K562 (cell line): ENCODE measurements around the gene DIPK1A. TPM values are rescaled to one million over a fixed set of nuclear protein-coding genes. Genes with fewer than 3 reads are reported as not detected.

Experiments
- ATAC-seq: fragments of 200-7000 bp; cut with Tn5 transposase; 3 replicates; pipeline ENCODE4 v1.9.1; 2020; ENCODE audit warnings: moderate library complexity
- BruUV-seq: library from RNA; stranded (reverse); fragments of 400-500 nt; replicated peaks from 2 replicates; lab custom pipeline; 2021; lab: Mats Ljungman, UMichigan
- CTCF ChIA-PET: fragments of 300-600 bp; formaldehyde crosslinking; extraction: SDS; loops from one replicate; lab custom pipeline; 2021; ENCODE audit warnings: low intra/inter-chr PET ratio; lab: Yijun Ruan, JAX
- POLR2A ChIA-PET: fragments of 300-600, 350-650 bp; sonication (Branson Sonifier 250); formaldehyde crosslinking; extraction: SDS; loops from one replicate; lab custom pipeline; 2021; ENCODE audit warnings: antibody characterized with exemption, inconsistent platforms; lab: Yijun Ruan, JAX
- DNase-seq, 4 experiments: peaks; one replicate each; pipeline versions ENCODE4 v3.0.0 to v3.0.0-alpha.2; 2011 to 2018; ENCODE audit warnings: low spot score in 3 of 4, mixed read lengths in 3 of 4; ENCODE audit errors: extremely low read depth in 1 of 4
- FAIRE-seq: peaks from 2 replicates; lab custom pipeline; 2011; peaks lifted over from hg19 to GRCh38; lab: Jason Lieb, UNC
- H2AFZ ChIP-seq: 2 replicates; pipeline ENCODE4 v1.6.0; 2011; ENCODE audit warnings: low read depth, low read length, control low read depth, inconsistent platforms
- H3K27ac ChIP-seq: fragments of 200-600 bp; 3 replicates; pipeline ENCODE4 v1.8.0; 2011; ENCODE audit warnings: low read depth, mild to moderate bottlenecking, control low read depth, inconsistent platforms, low read length, moderate library complexity, mixed read lengths; ENCODE audit errors: extremely low read depth
- H3K27me3 ChIP-seq, 2 experiments: fragments of 300-600 bp in 1 of 2; 2 replicates in 1 of 2; 3 replicates in 1 of 2; pipeline versions ENCODE4 v1.6.0 to v1.8.0; 2011; ENCODE audit warnings: inconsistent platforms in 2 of 2, low read length in 2 of 2, mild to moderate bottlenecking in 1 of 2, mixed read lengths in 1 of 2, moderate library complexity in 1 of 2; ENCODE audit not compliant: control insufficient read depth in 2 of 2, insufficient read depth in 2 of 2
- H3K36me3 ChIP-seq: fragments of 300-600 bp; 3 replicates; pipeline ENCODE4 v1.8.0; 2011; ENCODE audit warnings: mild to moderate bottlenecking, low read length, inconsistent platforms; ENCODE audit not compliant: control insufficient read depth, insufficient read depth
- H3K4me1 ChIP-seq, 2 experiments: fragments of 200-600 bp in 1 of 2; replicated peaks in 1 of 2; 2 replicates in 1 of 2; 3 replicates in 1 of 2; pipeline versions ENCODE4 v1.5.1 to v1.8.0; 2011; ENCODE audit warnings: inconsistent platforms in 2 of 2, low read length in 2 of 2, mild to moderate bottlenecking in 1 of 2, mixed read lengths in 1 of 2, moderate library complexity in 1 of 2; ENCODE audit not compliant: control insufficient read depth in 2 of 2, insufficient read depth in 2 of 2
- H3K4me2 ChIP-seq: 2 replicates; pipeline ENCODE4 v1.6.1; 2011; ENCODE audit warnings: low read length, control low read depth, inconsistent platforms, mixed read lengths; ENCODE audit not compliant: insufficient read depth
- H3K4me3 ChIP-seq: fragments of 200-600 bp; sonication (generic), shearing (Covaris generic); 2 replicates; pipeline ENCODE4 v1.5.1; 2016; ENCODE audit warnings: control low read depth, inconsistent platforms
- H3K79me2 ChIP-seq: fragments of 200-600 bp; 3 replicates; pipeline ENCODE4 v1.8.0; 2011; ENCODE audit warnings: low read length, inconsistent platforms; ENCODE audit not compliant: control insufficient read depth, insufficient read depth
- H3K9ac ChIP-seq, 2 experiments: 2 replicates each; pipeline versions ENCODE4 v1.6.0 to v1.6.1; 2011; ENCODE audit warnings: low read depth in 2 of 2, low read length in 2 of 2, control low read depth in 1 of 2, inconsistent platforms in 1 of 2, mild to moderate bottlenecking in 1 of 2, mixed read lengths in 1 of 2; ENCODE audit not compliant: insufficient read depth in 1 of 2
- H3K9me1 ChIP-seq: one replicate; pipeline ENCODE4 v1.6.0; 2011; ENCODE audit warnings: inconsistent platforms, mild to moderate bottlenecking, low read length, moderate library complexity; ENCODE audit not compliant: control insufficient read depth, insufficient read depth
- H3K9me3 ChIP-seq: replicated peaks from 2 replicates; pipeline ENCODE4 v1.5.1; 2011; ENCODE audit warnings: low read depth, low read length, inconsistent platforms; ENCODE audit not compliant: control insufficient read depth, insufficient read depth
- H4K20me1 ChIP-seq: replicated peaks from 2 replicates; pipeline ENCODE4 v1.6.1; 2011; ENCODE audit warnings: low read length, inconsistent platforms, mixed read lengths; ENCODE audit not compliant: control insufficient read depth, insufficient read depth
- CBFA2T3 ChIP-seq: fragments of 450-650 bp; IDR thresholded peaks from 2 replicates; pipeline ENCODE4 v1.6.1; 2017
- CBX5 ChIP-seq: IDR thresholded peaks from 2 replicates; pipeline ENCODE4 v1.6.1; 2014; ENCODE audit warnings: low read depth, borderline replicate concordance
- COPS2 ChIP-seq: fragments of 450-650 bp; conservative IDR thresholded peaks from 2 replicates; pipeline ENCODE4 v1.6.1; 2016; ENCODE audit warnings: mild to moderate bottlenecking, moderate library complexity
- CREM ChIP-seq: IDR thresholded peaks from 2 replicates; pipeline ENCODE4 v1.6.1; 2014; ENCODE audit warnings: antibody characterized with exemption, low read depth
- KDM4B ChIP-seq, 2 experiments: fragments of 450-650 bp in 1 of 2; sonication (generic) in 1 of 2; IDR thresholded peaks; 2 replicates each; pipeline ENCODE4 v1.6.1; 2016 to 2017; ENCODE audit warnings: borderline replicate concordance in 2 of 2, antibody characterized with exemption in 1 of 2, low read depth in 1 of 2, mild to moderate bottlenecking in 1 of 2
- MAZ ChIP-seq, 2 experiments: fragments of 450-650 bp in 1 of 2; sonication (generic) in 1 of 2; formaldehyde crosslinking; IDR thresholded peaks in 1 of 2; conservative IDR thresholded peaks in 1 of 2; 2 replicates each; pipeline versions ENCODE4 v1.4.0 to v1.5.0; 2020; ENCODE audit warnings: mild to moderate bottlenecking in 1 of 2, missing genetic modification reagents in 1 of 2
- RCOR1 ChIP-seq, 2 experiments: IDR thresholded peaks; 2 replicates each; pipeline ENCODE4 v1.6.1; 2012; ENCODE audit warnings: low read depth in 2 of 2, low read length in 2 of 2, borderline replicate concordance in 1 of 2, improper control_type of control experiment in 1 of 2
- SIX5 ChIP-seq, 2 experiments: IDR thresholded peaks; 2 replicates each; pipeline ENCODE4 v1.6.1; 2011; ENCODE audit warnings: low read length in 2 of 2, borderline replicate concordance in 1 of 2, low read depth in 1 of 2, mild to moderate bottlenecking in 1 of 2, moderate library complexity in 1 of 2; ENCODE audit not compliant: insufficient read depth in 1 of 2
- STAG1 ChIP-seq: sonication (generic); formaldehyde crosslinking; IDR thresholded peaks from 2 replicates; pipeline ENCODE4 v1.5.0; 2020; ENCODE audit warnings: missing genetic modification reagents, borderline replicate concordance
- WHSC1 ChIP-seq: IDR thresholded peaks from one replicate; pipeline ENCODE4 v1.6.1; 2012; ENCODE audit warnings: low read length, control low read depth, inconsistent platforms
- ZNF121 ChIP-seq: sonication (generic); formaldehyde crosslinking; conservative IDR thresholded peaks from 2 replicates; pipeline ENCODE4 v1.8.0; 2022; ENCODE audit warnings: missing genetic modification reagents
- ZNF263 ChIP-seq: sonication (generic); formaldehyde crosslinking; IDR thresholded peaks from 2 replicates; pipeline ENCODE4 v1.8.0; 2022; ENCODE audit warnings: mild to moderate bottlenecking, missing genetic modification reagents, borderline replicate concordance
- ZNF75A ChIP-seq: fragments of 450-650 bp; formaldehyde crosslinking; IDR thresholded peaks from 2 replicates; pipeline ENCODE4 v1.4.0; 2020; ENCODE audit warnings: mild to moderate bottlenecking
- ZNF778 ChIP-seq: fragments of 450-650 bp; formaldehyde crosslinking; IDR thresholded peaks from 2 replicates; pipeline ENCODE4 v1.4.0; 2020; ENCODE audit warnings: mild to moderate bottlenecking, moderate library complexity
- ZZZ3 ChIP-seq: fragments of 450-650 bp; IDR thresholded peaks from 2 replicates; pipeline ENCODE4 v1.6.1; 2016; ENCODE audit warnings: antibody characterized with exemption, mild to moderate bottlenecking, moderate library complexity
- WGBS: fragments of 100-300 bp; shearing (Covaris generic); methylation state at CpG from one replicate; pipeline ENCODE4 v1.1.6; 2016; ENCODE audit warnings: low coverage, mixed read lengths; ENCODE audit not compliant: insufficient coverage; ENCODE audit errors: missing lambda C conversion rate; 5-methylcytosine and 5-hydroxymethylcytosine counted together
- in situ Hi-C: fragments of 300-500 bp; cut with MboI; formaldehyde crosslinking; loops from 4 replicates; pipeline ENCODE4 v1.15.0; 2018; ENCODE audit warnings: inconsistent platforms, mixed read lengths
- intact Hi-C: fragments of 100-400 bp; cut with micrococcal nuclease; formaldehyde crosslinking; loops from 2 replicates; pipeline ENCODE4 v1.14.2; 2022
- polyA plus RNA-seq, 8 experiments: library from polyadenylated mRNA; depleted of rRNA in 4 of 8; stranded (reverse) in 5 of 8; unstranded in 3 of 8; fragments of >200 nt; fragmentation: Nextera tagmentation in 2 of 8; fragmentation: Illumina TruSeq in 1 of 8; extraction: Ambion mirVana in 2 of 8; extraction: Trizol in 1 of 8; gene quantifications; 2 replicates each; pipeline versions ENCODE4 v1.2.1 to v1.2.3, GENCODE V29; 2011 to 2014; ENCODE audit warnings: inconsistent platforms in 1 of 8, missing spikeins in 1 of 8
- total RNA-seq, 7 experiments: library from RNA; depleted of rRNA in 6 of 7; stranded (reverse); fragments of >200 nt in 6 of 7; fragmentation: Illumina TruSeq in 2 of 7; extraction: Trizol in 2 of 7; gene quantifications; 2 replicates each; pipeline versions ENCODE4 v1.2.1 to v1.2.3, GENCODE V29; 2011 to 2021; ENCODE audit warnings: low replicate concordance in 1 of 7
- TF ChIP-seq, protein P1 (sequence below): fragments of 250-450 bp; sonication (Bioruptor Pico); IDR thresholded peaks from 2 replicates; pipeline ENCODE4 v1.5.0; 2021

DIPK1A gene
- total and polyA plus RNA-seq, 9 of the 15 experiments (the other 6 are each of a cell fraction or from before 2014, with no cell fraction given) = 0.54 to 2.5 (median 1.3) TPM

GRCh38 chr1:92872719-92873118 lies 88.5 kb downstream of the DIPK1A start:
- ChIA-PET CTCF (no interaction called here), POLR2A (no interaction called here)
- Histone ChIP-seq H3K9me1 (no peaks in the 10 kb centered on the region), H3K4me1 (peaks cover 0 to under 1% of the 10 kb centered on the region in 2 experiments; a peak in 1 of 5 replicates), H2AFZ (no peak overlapping the region), H3K9ac (no peak overlapping the region), H3K4me3 (no peak overlapping the region), H3K79me2 (no peaks in the 10 kb centered on the region), H3K9me3 (no peaks in the 10 kb centered on the region), H3K4me2 (no peak overlapping the region), H3K36me3 (no peaks in the 10 kb centered on the region), H3K27me3 (no peaks in the 10 kb centered on the region), H3K27ac (no peak overlapping the region), H4K20me1 (no peaks in the 10 kb centered on the region)
- in situ Hi-C loops = loop anchor here (25.0 kb wide), 1 partner anchor 990 kb away; no protein-coding TSS in a partner anchor
- 8% methylated on average over 1 of the region's 2 CpGs for WGBS
- ATAC-seq (no peak), FAIRE-seq (no peak), DNase-seq (no peak)
- no TSS peak for BruUV-seq
- intact Hi-C loops = no loop called here
- TF ChIP-seq CBX5 = no peak
- no peak for TF ChIP-seq ZNF778 (CRISPR knock-in tag)
- TF ChIP-seq CBFA2T3 = no peak
- TF ChIP-seq WHSC1 = no peak
- no peak for TF ChIP-seq ZNF121 (CRISPR knock-in tag)

GRCh38 chr1:92870591-92870990 lies 90.7 kb downstream of the DIPK1A start:
- Histone ChIP-seq H3K4me3 (no peak overlapping the region), H3K27me3 (no peaks in the 10 kb centered on the region), H3K4me1 (no peaks in the 10 kb centered on the region)
- TF ChIP-seq COPS2 = no peak
- TF ChIP-seq SIX5 (IDR thresholded peaks at IDR 0.05; ENCODE audit: borderline replicate concordance in 1 of 2, insufficient read depth in 1 of 2, low read depth in 1 of 2, low read length in 2 of 2) = no peak
- no peak for TF ChIP-seq ZNF75A
- TF ChIP-seq RCOR1 (IDR thresholded peaks at IDR 0.05; ENCODE audit: borderline replicate concordance in 1 of 2, low read depth in 2 of 2, low read length in 2 of 2) = no peak
- no peak for TF ChIP-seq STAG1 (CRISPR knock-in tag)
- TF ChIP-seq ZNF263 (CRISPR knock-in tag) = no peak
- no peak for TF ChIP-seq MAZ (CRISPR knock-in tag; conservative IDR thresholded peaks at IDR 0.05 in 1 of 2, IDR thresholded peaks at IDR 0.05 in 1 of 2)
- TF ChIP-seq CREM = no peak
- no peak for TF ChIP-seq ZZZ3
- TF ChIP-seq, protein P1, sequence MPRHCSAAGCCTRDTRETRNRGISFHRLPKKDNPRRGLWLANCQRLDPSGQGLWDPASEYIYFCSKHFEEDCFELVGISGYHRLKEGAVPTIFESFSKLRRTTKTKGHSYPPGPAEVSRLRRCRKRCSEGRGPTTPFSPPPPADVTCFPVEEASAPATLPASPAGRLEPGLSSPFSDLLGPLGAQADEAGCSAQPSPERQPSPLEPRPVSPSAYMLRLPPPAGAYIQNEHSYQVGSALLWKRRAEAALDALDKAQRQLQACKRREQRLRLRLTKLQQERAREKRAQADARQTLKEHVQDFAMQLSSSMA = no peak
- no peak for TF ChIP-seq KDM4B (IDR thresholded peaks at IDR 0.05; ENCODE audit: borderline replicate concordance in 2 of 2, low read depth in 1 of 2)
- TF ChIP-seq, all 486 proteins: peak for 0
- no peak overlapping the region for H3K27ac ChIP-seq
- no peaks in the 10 kb centered on the region for H4K20me1 ChIP-seq
- intact Hi-C loops = no loop called here
- ATAC-seq (no peak), DNase-seq (no peak), FAIRE-seq (no peak)
- ChIA-PET POLR2A (interaction anchor here (0.7 kb wide), 1 partner anchor 123 kb away, joined by 4 read pairs; no protein-coding TSS in a partner anchor), CTCF (no interaction called here)
- H3K79me2 ChIP-seq = no peaks in the 10 kb centered on the region
- H3K9me1 ChIP-seq = no peaks in the 10 kb centered on the region
- H3K4me2 ChIP-seq = no peak overlapping the region
- no peaks in the 10 kb centered on the region for H3K9me3 ChIP-seq
- no peak overlapping the region for H3K9ac ChIP-seq
- no peak overlapping the region for H2AFZ ChIP-seq
- no peaks in the 10 kb centered on the region for H3K36me3 ChIP-seq
- no TSS peak for BruUV-seq
- WGBS = 15% methylated on average over 2 of the region's 2 CpGs
- in situ Hi-C loops = loop anchor here (25.0 kb wide), 1 partner anchor 992 kb away; no protein-coding TSS in a partner anchor
